Measurements from ENCODE around the gene CIDEB.
"Not testable (repeated sequence)": the region's sequence is repeated elsewhere in the genome, so short reads cannot be mapped to it uniquely, and the experiment has no call there.

The CIDEB gene, protein sequence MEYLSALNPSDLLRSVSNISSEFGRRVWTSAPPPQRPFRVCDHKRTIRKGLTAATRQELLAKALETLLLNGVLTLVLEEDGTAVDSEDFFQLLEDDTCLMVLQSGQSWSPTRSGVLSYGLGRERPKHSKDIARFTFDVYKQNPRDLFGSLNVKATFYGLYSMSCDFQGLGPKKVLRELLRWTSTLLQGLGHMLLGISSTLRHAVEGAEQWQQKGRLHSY

DNA sequence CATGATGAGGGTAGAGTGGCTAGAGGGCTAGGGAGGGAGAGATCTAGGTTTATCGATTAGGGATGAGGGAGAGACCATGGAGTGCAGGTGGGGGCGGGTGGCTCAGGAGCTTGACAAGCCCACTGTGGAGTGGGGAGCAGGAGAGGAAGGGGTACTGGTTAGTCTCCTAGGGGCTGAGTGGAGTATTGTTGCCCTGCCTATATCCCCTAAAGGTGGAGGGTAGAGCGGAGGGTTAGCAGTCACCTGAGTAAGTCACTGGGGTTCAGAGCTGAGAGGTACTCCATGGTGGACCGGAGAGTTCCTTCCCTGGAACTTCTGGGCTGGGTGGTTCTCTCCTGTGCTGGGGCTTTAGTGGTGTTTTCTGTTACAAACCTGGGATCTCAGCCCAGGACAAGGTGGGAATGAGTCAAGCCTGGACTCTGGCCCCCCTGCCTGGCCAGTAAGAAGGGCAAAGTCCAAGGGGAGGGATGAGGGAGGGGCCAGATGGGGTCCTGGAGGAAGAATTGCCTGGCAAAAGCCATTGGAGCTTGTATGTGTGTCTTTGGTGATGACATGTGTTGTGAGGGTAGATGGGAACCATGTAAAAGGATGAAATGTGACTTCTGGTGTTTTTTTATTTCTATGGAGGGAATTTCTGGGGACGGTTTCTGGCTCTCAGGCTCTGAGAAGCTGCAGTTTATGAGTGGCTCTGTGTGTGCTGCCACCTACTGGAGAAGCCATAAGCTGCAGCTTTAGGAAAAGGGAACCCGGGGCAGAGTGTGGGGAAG, at the start of gene CIDEB:
Gene CIDEB (minus strand): TSS at position 403 of the 767 bp plus-strand sequence. CDS start 119 bp downstream, at position 284.
- no peak for DNase-seq

DNA sequence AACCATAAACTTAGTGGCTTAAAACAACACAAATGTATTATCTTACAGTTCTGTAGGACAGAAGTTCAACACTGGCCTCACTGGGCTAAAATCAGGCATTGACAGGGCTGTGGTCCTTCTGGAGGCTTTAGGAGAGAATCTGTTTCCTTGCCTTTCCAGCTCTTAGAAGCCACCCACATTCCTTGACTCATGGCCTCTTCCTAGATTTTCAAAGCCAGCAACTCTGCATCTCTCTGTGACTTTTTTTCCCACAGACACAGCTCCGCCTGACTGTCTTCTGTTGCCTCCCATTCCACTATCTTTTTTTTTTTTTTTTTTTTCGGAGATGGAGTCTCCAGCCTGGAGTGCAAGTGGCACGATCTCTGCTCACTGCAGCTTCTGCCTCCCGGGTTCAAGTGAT, 48.4 kb upstream of the CIDEB start:
- no peak for DNase-seq

DNA sequence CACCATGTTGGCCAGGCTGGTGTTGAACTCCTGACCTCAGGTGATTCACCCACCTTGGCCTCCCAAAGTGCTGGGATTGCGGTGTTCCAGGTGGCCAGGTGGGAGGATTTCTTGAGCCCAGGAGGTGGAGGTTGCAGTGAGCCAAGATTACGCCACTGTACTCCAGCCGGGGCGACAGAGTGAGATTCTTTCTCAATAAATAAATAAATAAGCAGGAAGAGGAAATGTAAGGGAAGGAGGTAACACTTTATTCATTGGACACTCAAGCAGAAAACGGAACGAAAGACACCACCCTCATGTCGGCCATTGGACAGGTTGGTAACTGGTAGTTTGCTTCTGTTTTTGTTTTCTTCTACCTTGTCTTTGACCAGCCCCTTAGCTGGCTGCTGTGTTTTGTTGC, 47.2 kb upstream of the CIDEB start:
- DNase-seq = no peak

DNA sequence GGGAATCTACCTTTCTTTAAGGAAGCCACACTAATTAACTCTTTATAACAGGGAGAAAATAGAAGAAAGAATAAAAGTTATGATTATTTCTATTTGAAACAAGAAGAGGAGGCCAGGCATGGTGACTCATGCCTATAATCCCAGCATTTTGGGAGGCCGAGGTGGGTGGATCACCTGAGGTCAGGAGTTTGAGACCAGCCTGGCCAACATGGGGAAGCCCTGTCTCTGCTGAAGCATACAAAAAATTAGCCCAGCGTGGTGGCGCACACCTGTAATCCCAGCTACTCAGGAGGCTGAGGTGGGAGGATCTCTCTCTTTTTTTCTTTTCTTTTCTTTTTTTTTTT, 46.7 kb upstream of the CIDEB start:
- not testable (repeated sequence) for DNase-seq

DNA sequence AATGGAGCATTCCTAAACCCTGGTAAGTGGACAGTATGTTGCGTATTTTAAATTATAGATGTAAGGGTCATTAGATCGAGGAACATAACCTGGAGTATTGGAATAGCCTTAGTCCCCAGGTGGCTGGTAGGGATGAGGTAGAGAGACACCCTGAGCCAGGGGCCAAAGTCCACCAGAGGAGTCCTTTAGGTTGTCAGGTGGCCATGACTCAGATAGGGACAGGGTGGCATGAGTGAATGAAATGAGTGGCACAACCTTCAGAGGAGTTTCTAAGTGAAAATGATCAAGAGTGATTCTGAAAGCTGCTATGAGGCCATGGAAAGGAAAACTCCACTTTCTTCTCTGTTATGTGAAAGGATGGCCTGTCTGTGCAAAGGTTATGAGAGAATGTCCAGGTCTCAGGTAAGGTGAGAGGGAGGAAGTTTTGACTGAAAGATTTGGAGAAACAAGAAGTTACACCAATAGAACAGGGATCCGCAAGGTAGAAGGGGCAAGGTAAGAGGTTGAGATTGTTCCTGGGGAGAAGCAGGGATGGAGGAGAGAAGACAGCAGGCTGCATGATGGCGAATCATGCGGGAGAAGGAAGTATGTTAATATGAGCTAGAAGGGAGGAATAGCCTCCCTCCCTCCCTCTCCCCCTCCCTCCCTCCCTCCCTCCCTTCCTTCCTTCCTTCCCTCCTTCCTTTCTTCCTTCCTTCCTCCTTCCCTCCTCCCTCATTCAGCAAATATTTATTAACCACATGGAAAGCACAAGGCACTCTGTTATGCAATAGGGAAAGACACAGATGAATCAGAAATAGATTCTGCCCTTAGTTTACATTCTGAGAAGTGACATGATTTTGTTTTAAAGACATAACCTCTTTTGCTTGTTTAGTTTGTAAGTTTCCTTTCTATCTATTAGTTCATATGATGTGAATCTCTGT, 46.0 kb upstream of the CIDEB start:
- DNase-seq = no peak

DNA sequence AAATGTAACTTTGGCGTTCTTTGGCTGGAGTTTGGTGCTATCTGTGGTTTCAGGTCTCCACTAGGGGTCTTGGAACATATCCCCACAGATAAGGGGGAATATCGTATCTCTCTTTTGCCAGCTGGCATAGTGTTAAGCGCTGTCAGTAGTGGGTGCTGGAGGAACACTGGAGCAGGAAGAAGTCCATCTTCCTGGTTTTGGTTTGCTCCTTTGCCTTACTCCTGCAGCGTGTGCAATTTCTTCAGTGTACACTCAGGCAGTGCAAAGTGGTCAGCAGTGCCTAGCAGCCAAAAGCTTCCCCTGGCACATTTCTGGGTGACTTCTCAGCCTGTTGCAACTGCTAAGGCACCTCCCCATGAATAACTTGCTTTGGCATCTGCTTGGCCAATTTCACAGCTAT, 43.7 kb upstream of the CIDEB start:
- no peak for DNase-seq

DNA sequence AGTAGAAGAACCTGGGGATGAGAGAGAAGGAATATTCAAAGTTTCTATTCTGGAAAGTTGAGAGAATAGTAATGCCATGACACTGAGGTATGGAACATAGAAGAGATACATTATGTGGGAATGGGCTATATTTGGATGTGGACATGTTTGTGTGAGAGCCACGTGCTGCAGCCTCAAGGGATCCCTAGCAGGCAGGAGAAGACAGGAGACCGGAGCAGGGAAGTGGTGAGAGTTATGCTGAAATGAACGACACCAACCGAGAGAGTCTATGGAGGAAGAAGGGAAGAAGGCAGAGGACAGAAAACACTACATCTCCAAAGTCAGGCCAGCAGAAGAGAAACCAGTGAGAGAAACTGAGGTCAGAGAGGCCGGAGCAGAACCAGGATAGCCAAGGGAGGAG, 42.0 kb upstream of the CIDEB start:
- no peak for DNase-seq

DNA sequence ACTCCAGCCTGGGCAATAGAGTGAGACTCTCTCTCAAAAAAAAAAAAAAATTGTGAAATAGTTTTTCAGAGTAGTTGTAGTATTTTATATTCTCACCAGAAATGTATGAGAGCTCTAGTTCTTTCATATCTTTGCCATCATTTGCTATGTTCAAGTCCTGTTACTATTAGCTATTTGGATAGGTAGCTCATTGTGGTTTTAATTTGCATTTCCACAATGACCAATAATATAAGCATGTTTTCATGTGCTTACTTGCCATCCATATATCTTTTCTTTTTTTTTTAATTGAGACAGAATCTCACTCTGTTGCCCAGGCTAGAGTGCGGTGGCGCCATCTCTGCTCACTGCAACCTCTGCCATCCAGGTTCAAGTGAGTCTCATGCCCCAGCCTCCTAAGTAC, 40.4 kb upstream of the CIDEB start:
- DNase-seq = no peak

DNA sequence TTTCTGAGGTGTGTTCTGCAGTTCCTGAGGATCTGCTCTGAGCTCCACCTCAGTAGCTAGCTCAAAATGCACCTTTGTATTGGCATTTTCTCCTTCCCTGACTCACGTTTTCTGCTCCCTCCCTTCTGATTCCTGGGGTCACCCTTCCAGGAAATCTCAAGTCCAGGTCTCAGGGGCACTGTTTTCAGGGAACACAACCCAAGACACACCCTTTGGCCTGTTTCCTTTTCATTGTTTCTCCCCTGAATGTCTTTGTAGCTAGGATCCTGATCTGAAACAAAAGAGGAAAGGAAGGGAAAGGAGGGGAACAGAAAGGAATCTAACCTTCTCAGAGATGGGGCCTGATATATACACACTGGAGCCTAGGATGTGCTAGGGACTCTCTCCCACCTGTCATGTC, 39.4 kb upstream of the CIDEB start:
- no peak for DNase-seq

DNA sequence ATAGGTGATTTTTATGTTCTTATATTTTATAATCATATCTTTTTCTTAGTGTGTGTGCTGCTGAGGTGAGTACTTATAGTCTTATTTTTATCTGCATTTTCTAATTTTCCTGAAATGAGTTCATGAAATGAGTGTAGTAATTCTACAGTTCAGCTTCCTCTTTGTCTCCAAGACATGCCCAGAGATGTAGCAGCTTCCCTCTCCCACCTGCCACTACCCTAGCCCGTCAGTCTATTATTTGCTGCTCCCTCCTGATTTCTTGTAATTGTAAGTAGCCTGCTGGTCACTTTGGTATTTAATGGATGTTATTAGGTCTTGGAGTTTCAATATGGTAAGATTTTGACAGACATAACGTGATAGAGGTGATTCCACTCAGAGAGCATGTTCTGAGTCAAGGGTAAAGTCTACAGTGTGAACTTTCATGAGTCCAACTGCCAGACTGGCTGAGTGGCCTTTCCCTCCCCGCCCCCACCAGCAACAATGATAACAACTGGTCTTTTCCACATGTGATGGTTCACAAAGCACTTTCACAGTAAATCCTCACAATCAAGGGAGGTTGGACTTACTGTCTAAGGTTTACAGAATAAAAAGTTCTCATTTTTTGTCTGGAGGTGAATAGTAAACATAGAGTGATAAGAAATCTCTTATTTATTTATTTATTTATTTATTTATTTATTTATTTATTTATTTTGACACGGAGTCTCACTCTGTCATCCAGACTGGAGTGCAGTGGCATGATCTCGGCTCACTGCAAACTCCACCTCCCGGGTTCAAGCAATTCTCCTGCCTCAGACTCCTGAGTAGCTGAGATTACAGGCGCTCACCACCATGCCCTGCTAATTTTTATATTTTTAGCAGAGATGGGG, 36.3 kb upstream of the CIDEB start:
- DNase-seq = no peak

DNA sequence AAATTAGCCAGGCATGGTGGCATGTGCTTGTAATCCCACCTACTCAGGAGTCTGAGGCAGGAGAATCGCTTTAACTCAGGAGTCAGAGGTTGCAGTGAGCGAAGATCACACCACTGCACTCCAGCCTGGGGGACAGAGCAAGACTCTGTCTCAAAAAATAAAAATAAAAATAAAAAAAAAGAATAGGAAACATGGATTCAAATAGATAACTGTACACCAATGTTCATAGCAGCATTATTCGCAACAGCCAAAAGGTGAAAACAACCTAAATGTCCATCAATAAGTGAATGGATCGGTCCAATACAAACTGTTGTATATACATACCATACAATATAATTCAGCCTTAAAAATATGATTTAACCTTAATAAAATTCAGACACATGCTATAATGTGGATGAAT, 35.1 kb upstream of the CIDEB start:
- DNase-seq = no peak

DNA sequence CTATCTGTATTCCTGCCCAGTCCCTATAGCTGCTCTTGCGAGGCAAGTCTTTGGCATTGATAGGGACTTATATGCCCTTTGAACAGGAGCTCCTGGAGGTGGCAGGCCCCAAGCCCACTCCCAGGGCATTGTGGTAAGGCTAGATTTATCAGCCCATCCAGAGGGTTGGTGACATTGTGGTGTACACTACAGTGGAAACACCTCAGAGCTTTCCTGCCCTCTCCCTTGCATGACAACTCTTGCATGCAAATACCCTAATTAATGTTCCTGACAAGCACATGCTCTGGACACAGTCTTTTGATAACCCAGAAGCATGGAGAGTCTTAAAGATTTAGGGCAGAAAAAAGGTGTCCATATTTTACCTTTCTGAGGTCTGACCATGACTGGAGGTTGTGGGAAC, 32.8 kb upstream of the CIDEB start:
- DNase-seq = no peak

DNA sequence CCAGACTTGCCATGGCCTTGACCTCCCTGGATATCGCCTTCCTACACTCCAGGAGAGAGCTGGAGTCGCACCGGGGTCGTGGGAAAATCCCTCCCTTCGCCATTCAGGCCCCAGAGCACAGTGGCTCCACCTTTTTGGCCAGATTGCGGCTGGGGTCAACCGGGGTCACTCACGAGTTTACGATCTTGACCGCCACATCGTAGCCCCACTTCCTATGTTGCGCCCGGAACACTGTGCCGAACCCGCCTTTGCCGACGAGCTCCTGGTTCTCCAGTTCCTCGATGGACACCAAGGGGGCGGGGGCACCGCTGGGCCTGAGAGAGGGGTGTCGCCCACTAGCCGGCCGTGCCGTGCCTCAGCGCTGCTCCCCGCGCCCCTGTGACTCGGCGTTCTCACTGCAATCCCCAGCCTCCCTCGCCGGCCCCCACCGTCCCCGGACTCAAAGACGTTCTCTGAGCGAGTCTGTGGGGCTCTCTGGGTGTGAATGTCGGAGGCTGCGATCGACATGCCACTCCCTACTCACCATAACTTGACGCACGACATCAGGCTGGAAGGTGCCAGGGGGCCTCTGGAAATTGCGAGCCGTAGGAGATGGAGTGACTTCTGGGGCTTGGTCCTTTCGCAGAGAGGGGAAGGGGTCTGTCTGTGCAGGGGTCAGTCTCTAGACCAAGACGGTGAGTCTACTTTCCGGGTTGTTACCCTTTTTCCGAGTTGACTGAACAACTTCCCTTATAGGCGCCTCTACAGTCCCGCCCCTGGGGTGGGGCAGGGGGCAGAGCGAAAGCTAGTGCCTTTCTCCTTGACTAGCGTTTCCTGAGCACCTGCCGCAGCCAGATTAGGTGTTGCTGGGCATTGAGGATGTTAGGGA, 31.7 kb upstream of the CIDEB start, which contains the start of gene RIPK3:
Gene RIPK3 (minus strand): TSS at position 708 of the 868 bp plus-strand sequence. CDS start 165 bp downstream, at position 543.
- DNase-seq = no peak

DNA sequence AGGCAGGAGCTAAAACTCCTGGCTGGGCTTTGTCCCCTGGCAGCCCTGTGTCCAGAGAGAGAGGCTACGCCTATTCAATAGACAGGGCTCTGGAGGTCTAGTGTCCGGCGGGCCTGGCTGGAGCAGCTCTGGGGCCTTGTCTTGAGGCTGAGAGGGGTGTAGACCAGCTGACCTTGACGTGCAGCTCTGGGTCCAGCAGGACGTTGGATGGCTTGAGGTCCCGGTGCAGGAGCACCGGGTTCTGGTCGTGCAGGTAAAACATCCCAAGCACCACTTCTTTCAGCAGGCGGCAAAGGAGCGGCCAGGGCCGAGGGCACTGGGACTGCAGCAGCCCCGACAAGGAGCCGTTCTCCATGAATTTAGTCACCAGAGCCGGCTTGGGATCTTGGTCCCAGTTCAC, 31.1 kb upstream of the CIDEB start:
- no peak for DNase-seq

DNA sequence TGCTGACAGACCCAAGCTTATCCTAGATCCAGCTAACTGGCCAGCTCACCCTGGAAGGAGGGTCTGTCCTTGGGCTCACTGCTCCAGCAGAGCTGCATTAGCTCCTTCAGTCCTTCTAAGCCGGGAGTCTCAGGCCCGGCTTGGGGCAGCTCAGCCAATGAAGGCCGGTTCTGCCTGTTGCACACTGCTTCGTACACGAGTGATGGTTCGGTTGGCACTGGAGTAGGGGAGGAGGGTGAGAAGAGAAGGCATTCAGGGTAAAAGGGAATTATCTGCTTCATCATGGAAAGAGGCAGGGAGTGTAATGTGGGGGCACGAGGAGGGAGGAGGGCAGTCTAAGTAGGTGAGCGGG, 30.0 kb upstream of the CIDEB start:
- DNase-seq = no peak

DNA sequence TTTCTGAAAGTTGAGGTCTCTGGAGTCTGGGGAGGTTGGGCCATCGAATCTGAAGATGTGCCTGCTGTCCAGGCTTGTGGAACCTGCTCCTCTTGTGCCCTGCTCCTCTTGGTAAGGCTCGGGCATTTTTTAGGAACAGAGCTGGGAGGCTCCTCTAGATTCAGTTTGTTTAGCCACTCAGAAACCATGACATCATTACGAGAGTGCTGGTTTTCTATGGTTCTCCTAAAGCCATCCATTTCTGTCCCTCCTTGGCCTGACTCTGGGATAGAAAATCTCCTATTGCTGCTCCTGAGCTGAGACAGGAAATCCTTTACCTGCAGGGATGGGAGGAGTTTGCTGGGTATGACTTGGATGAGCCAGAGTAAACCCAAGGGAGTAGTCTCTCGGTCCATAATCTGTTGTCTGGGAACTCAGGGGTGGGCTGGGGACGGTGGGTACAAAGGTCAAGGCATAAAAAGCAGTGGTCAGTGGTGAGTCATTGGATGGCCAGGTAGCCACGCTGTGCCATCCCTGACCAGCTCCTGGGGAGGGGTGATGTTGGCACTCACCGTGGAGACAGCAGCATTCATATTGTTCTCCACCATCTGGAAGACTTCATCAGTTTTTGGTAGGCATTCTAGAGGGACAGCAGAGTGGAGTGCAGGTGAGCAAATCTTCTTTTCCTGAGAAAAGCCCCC, 29.5 kb upstream of the CIDEB start:
- no peak for DNase-seq

DNA sequence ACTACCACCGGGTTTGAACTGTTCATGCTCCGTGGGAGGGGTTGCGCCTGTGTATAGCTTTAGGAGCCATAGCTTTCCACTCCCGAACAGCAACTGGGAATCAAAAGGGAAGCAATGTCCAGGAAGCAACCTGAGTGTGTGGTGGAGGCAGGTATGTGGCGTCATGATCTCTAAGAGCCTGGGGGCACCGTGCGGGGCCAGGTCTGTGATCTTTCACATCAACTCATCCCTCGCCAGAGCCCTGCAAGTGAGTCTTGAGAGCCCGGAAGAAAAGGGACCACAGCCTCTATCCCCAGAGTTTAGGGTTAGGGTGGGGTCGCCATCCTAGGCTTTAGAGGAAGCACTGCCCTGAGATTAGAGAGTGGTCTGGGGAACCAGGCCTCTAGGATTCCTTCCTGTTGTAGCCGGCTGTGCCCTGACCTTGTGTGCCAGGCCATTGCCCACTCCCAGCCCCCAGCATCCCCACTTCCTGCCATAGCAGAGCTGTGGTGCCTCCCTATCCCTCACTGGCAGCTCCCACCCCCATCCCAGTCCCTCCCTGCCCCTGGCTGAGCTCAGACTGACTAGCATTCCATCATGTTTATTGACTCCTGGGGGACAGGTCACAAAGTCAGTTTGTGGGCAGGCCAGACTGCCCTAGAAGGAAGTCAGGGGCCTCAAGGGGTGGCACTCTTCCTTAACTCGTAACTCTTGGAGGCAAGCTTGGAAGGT, 27.8 kb upstream of the CIDEB start:
- DNase-seq = no peak

DNA sequence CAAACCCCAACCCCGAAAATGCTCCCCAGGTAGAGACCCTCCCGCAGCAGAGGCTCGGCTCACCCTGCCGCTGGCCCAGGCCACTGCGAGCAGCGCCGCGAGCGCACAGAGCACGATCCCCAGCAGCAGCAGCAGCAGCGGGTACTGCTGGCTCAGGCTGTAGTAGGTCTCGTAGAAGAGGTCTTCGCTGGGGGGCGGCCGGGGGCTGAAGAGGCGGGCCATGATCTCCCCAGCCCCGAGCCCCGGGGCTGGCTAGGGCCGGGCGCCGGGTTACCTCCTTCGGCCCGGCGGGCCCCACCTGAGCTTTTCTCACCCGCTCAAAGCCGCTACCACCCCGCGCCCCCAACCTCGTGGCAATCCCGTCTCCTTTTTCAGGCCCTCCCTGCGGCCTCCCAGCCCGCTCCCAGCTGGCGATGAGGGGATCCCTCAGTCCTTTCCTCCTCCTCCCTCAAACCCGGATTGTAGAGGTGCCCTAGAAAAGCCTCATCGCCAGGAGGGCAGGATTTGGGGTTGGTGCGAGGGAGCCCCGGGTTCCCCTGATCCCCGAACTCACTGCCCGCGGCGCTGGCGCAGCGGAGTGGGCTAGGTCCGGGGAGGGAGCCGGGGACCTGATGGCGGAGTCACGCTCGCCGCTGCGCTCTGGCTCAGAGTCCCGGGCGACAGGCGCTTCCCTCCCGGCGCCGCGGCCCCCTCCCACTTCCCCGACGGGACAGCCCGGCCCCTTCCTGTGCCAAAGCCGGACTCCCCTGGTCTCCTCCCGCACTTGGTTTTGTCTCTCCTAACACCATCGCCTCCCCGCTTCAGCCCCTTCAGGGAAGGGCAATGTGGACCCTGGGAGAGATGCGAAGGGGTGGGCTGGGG, 26.9 kb upstream of the CIDEB start, which contains the start of gene ADCY4:
Gene ADCY4 (minus strand): TSS at position 641 of the 861 bp plus-strand sequence. CDS start 419 bp downstream, at position 222.
- peak; percentile 8 for DNase-seq
